H1 (cell line): ENCODE results near the gene NOM1. TPM values are rescaled to one million over a fixed set of nuclear protein-coding genes. Genes with fewer than 3 reads are reported as not detected.

Source experiments
- SUZ12 ChIP-seq: fragments of 200-600 bp; sonication (generic); IDR thresholded peaks from 2 replicates; pipeline ENCODE4 v1.6.1; 2012; ENCODE audit warnings: mild to moderate bottlenecking, inconsistent platforms, low read length, moderate library complexity, mixed read lengths
- polyA plus RNA-seq, 7 experiments: library from polyadenylated mRNA; depleted of rRNA in 3 of 7; stranded (reverse) in 5 of 7; unstranded in 2 of 7; fragments of >200 nt in 5 of 7; fragments of 200-250 nt in 2 of 7; gene quantifications; 1 replicate in 5 of 7; 2 replicates in 1 of 7; 4 replicates in 1 of 7; pipeline versions ENCODE4 v1.2.1 to v1.2.3, GENCODE V29; 2011 to 2013; ENCODE audit warnings: missing spikeins in 2 of 7, mixed read lengths in 2 of 7
- total RNA-seq: library from RNA; stranded (reverse); fragmentation: NEBNext Ultra II Directional; extraction: Animal tissue kit (Norgen Biotek cat#: 25700); gene quantifications from 2 replicates; pipeline ENCODE4 v1.2.1, GENCODE V29; 2021

The NOM1 gene
- total and polyA plus RNA-seq, 2 of the 8 experiments (the other 6 are each of a cell fraction or from before 2014, with no cell fraction given): 10.6 to 29.1 TPM

- peak; percentile 87 for TF ChIP-seq SUZ12
Measured at GRCh38 chr7:157004521-157005455, 55.3 kb downstream of the NOM1 start (continued).
